GM18951 (cell line): ENCODE data around the gene BRINP2.
"Not testable (repeated sequence)": the region's sequence is repeated elsewhere in the genome, so short reads cannot be mapped to it uniquely, and the experiment has no call there.

Experiments used
- POLR2A ChIP-seq: IDR thresholded peaks from 4 replicates; pipeline ENCODE4 v1.6.1; 2011; ENCODE audit warnings: mild to moderate bottlenecking; ENCODE audit not compliant: insufficient read length, insufficient read depth; ENCODE audit errors: extremely low read depth
- in situ Hi-C: fragments of 300-500 bp; cut with MboI; formaldehyde crosslinking; loops from one replicate; pipeline ENCODE4 v1.12.0; 2022; ENCODE audit warnings: low sequenced_read_pairs, mixed read lengths, inconsistent platforms; ENCODE audit not compliant: unreplicated experiment

Gene BRINP2

GRCh38 chr1:177307771-177308170 lies 137.0 kb downstream of the BRINP2 start:
- no peak for TF ChIP-seq POLR2A

GRCh38 chr1:177309880-177310279 lies 139.1 kb downstream of the BRINP2 start:
- TF ChIP-seq POLR2A, result no peak
- in situ Hi-C loops, result no loop called here

More at GRCh38 chr1:177307771-177308170, 137.0 kb downstream of the BRINP2 start:
- in situ Hi-C loops, result no loop called here

DNA sequence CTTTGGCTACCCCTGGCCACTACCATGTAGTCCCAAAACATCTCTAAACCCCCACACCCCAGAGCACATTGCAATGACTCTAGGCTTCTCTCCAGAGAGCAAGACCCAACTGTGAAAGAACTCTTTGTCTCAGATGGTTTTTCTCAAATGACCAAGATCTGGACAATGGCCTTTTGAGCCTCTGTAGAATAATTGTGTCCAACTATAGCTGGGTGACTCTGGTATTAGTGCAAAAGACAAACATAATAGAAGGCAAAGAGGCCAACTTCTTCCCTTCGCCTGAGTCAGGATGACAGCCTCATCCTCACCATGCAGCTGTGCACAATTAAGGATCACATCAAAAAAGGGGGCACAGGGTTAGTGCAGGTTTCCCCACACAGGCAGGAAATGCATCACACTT lies 139.6 kb downstream of the BRINP2 start:
- TF ChIP-seq POLR2A, result no peak
- in situ Hi-C loops, result no loop called here

DNA sequence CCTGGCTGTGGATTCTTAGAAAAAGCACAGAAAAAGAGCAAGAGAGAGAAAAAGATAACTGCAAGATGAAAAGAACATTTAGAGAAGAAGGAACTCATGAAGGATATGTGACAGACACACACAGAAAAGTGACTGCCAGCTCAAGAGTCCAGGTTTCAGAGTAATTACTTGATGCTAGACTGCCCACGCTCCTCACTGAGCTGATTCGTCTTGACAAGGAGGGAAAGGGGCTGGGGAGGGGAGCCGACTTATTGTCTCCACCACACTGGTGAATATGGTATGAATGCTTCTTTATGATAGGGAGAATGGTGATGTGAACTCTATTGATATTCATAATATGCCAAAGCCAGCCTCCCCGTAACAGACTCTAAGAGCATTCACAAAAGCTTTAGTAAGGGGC lies 140.4 kb downstream of the BRINP2 start:
- in situ Hi-C loops, result no loop called here

GRCh38 chr1:177311586-177311985 lies 140.8 kb downstream of the BRINP2 start:
- TF ChIP-seq POLR2A, result no peak
- in situ Hi-C loops, result no loop called here

More for the DNA sequence above, 140.4 kb downstream of the BRINP2 start:
- no peak for TF ChIP-seq POLR2A

GRCh38 chr1:177315261-177315660 lies 144.5 kb downstream of the BRINP2 start:
- in situ Hi-C loops, result no loop called here
- TF ChIP-seq POLR2A, result no peak

DNA sequence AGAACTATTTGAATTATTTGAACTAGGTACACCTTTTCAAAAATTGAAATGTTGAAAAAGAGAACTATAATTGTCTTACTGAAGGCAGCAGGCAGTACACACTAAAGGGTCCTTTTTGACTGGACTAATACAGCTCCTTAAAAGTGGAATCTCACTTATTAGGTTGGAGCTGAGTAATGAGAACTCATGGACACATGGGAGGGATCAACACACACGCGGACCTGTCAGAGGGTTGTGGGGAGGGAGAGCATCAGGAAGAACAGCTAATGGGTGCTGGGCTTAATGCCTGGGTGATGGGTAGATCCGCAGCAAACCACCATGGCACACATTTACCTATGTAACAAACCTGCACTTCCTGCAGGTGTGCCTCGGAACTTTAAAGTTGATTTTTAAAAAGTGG lies 145.0 kb downstream of the BRINP2 start:
- TF ChIP-seq POLR2A, result no peak
- in situ Hi-C loops, result no loop called here

GRCh38 chr1:177321434-177321833 lies 150.7 kb downstream of the BRINP2 start:
- in situ Hi-C loops, result not testable (repeated sequence)

GRCh38 chr1:177328251-177328650 lies 157.5 kb downstream of the BRINP2 start:
- in situ Hi-C loops, result no loop called here

DNA sequence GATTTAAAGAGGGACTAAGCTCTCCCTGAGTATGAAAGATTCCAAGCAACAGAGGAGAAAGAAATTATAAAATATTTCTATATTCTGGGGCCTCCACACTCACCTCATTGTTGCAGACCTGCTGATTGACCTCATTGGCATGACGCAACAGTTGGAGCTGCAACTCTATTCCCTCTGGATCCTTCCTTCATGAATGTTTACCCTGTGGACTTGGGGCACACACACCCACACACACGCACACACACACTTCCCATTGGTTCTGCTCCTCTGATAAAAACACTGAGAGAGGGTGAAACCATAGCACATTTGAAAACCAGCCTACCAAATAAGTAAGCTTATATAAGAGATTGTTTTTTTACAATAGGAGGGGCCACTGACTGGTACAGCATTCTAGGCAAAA lies 159.1 kb downstream of the BRINP2 start:
- in situ Hi-C loops, result no loop called here
- no peak for TF ChIP-seq POLR2A

More at GRCh38 chr1:177328251-177328650, 157.5 kb downstream of the BRINP2 start:
- TF ChIP-seq POLR2A, result no peak
